HepG2 (cell line): Measurements from ENCODE around the gene UVSSA. TPM values are rescaled to one million over a fixed set of nuclear protein-coding genes. Genes with fewer than 3 reads are reported as not detected.

Experiments
- AKNA ChIP-seq: sonication (generic); formaldehyde crosslinking; IDR thresholded peaks from 2 replicates; pipeline ENCODE4 v1.4.0; 2020; ENCODE audit warnings: missing genetic modification reagents, borderline replicate concordance
- CEBPB ChIP-seq: IDR thresholded peaks from 2 replicates; pipeline ENCODE4 v1.6.1; 2011; ENCODE audit warnings: low read depth, low read length, improper control_type of control experiment, borderline replicate concordance
- DMAP1 ChIP-seq: IDR thresholded peaks from 2 replicates; pipeline ENCODE4 v1.6.1; 2016
- FOXA1 ChIP-seq, 2 experiments: fragments of 450-650 bp in 1 of 2; sonication (generic) in 1 of 2; formaldehyde crosslinking in 1 of 2; IDR thresholded peaks; 2 replicates each; pipeline versions ENCODE4 v1.4.0 to v1.6.1; 2016 to 2020; ENCODE audit warnings: missing genetic modification reagents in 1 of 2
- HDAC1 ChIP-seq: sonication (generic); formaldehyde crosslinking; IDR thresholded peaks from 2 replicates; pipeline ENCODE4 v1.5.1; 2020; ENCODE audit warnings: mild to moderate bottlenecking, missing genetic modification reagents
- HIC2 ChIP-seq: sonication (generic); formaldehyde crosslinking; IDR thresholded peaks from 2 replicates; pipeline ENCODE4 v1.9.0; 2022; ENCODE audit warnings: low read depth, missing genetic modification reagents
- MED13 ChIP-seq: sonication (generic); formaldehyde crosslinking; IDR thresholded peaks from 2 replicates; pipeline ENCODE4 v1.5.0; 2020; ENCODE audit warnings: missing genetic modification reagents
- MEIS1 ChIP-seq: sonication (generic); formaldehyde crosslinking; IDR thresholded peaks from 2 replicates; pipeline ENCODE4 v1.9.0; 2021; ENCODE audit warnings: mild to moderate bottlenecking, missing genetic modification reagents, moderate library complexity, borderline replicate concordance
- NR2F2 ChIP-seq: IDR thresholded peaks from 2 replicates; pipeline ENCODE4 v1.6.1; 2012; ENCODE audit warnings: low read depth, inconsistent platforms, borderline replicate concordance
- PBX2 ChIP-seq: IDR thresholded peaks from 2 replicates; pipeline ENCODE4 v1.6.1; 2016; ENCODE audit warnings: control low read depth
- RARA ChIP-seq: IDR thresholded peaks from 2 replicates; pipeline ENCODE4 v1.6.1; 2016; ENCODE audit warnings: missing genetic modification reagents, missing compliant biosample characterization
- SMAD3 ChIP-seq: sonication (generic); formaldehyde crosslinking; IDR thresholded peaks from 2 replicates; pipeline ENCODE4 v1.4.0; 2020; ENCODE audit warnings: missing genetic modification reagents
- XBP1 ChIP-seq: sonication (generic); formaldehyde crosslinking; IDR thresholded peaks from 2 replicates; pipeline ENCODE4 v1.5.0; 2020; ENCODE audit warnings: missing genetic modification reagents
- ZNF124 ChIP-seq: sonication (generic); formaldehyde crosslinking; IDR thresholded peaks from 2 replicates; pipeline ENCODE4 v1.4.0; 2020; ENCODE audit warnings: missing genetic modification reagents
- ZNF44 ChIP-seq: sonication (generic); formaldehyde crosslinking; IDR thresholded peaks from 2 replicates; pipeline ENCODE4 v1.5.1; 2020; ENCODE audit warnings: mild to moderate bottlenecking, missing genetic modification reagents
- ZNF790 ChIP-seq: sonication (generic); formaldehyde crosslinking; IDR thresholded peaks from 2 replicates; pipeline ENCODE4 v1.8.0; 2022; ENCODE audit warnings: missing genetic modification reagents, mild to moderate bottlenecking, borderline replicate concordance
- polyA plus RNA-seq, 8 experiments: library from polyadenylated mRNA; depleted of rRNA in 3 of 8; stranded (reverse) in 7 of 8; unstranded in 1 of 8; fragments of >200 nt; fragmentation: Illumina TruSeq in 4 of 8; extraction: Trizol in 4 of 8; gene quantifications; 2 replicates each; pipeline versions ENCODE4 v1.2.1 to v1.2.3, GENCODE V29; 2011 to 2016; ENCODE audit warnings: low read depth in 4 of 8, missing spikeins in 1 of 8, mixed read lengths in 1 of 8; ENCODE audit not compliant: insufficient read depth in 1 of 8
- total RNA-seq, 5 experiments: library from RNA; depleted of rRNA; stranded (reverse); fragments of >200 nt; fragmentation: Illumina TruSeq; extraction: Trizol; gene quantifications; 2 replicates each; pipeline ENCODE4 v1.2.3, GENCODE V29; 2016; ENCODE audit warnings: low read depth in 1 of 5
- TF ChIP-seq, protein P1 (sequence below): sonication (generic); formaldehyde crosslinking; IDR thresholded peaks from 2 replicates; pipeline ENCODE4 v1.9.0; 2021; ENCODE audit warnings: missing genetic modification reagents, borderline replicate concordance
- TF ChIP-seq, protein P2 (sequence below): sonication (generic); formaldehyde crosslinking; IDR thresholded peaks from 2 replicates; pipeline ENCODE4 v1.8.0; 2022; ENCODE audit warnings: mild to moderate bottlenecking, missing genetic modification reagents; ENCODE audit not compliant: insufficient replicate concordance

Gene UVSSA
- total and polyA plus RNA-seq, 2 of the 13 experiments (the other 11 are each of a cell fraction or from before 2014, with no cell fraction given): 4.6 to 8.4 TPM

DNA sequence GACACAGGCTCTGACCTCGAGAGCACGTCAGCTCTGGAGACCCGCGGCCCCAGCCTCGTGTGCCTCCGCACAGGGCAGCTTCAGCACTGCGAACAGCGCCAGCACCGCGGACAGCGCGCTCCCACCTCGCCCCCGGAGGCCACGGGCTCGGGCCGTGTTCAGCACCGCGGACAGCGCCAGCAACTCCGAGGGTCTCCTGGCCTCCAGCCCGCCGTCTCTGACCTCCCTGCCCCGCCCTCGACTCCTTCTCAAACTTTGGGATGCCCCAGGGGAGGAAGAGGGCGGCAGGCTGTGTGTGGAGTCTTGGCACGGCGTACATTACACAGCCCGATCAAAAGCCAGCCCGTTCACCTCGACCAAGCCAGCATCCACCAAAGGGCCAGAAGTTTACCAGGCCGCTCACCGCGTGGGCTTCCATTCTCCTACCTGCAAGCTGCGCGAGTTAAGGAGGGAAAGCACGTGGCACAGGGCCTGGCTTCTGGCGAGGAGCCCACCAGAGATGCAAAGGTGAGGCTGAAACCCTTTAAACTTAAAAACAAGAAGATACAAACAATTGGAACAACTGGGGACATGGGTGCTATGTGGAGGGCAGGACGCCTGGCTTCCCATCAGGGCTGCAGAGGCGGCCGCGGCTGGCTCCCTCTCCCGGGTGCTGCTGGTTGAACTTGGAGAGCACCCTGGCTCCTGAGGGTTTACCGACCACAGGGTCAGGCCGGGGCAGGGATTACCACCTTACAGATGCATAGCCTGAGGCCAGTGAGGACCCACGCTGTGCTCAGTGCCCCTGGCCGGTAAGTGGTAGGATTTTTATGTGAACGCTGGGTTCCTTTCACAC lies 63.7 kb downstream of the UVSSA start (continued):
- TF ChIP-seq ZNF44 (CRISPR knock-in tag) (peak; percentile 100), SMAD3 (peak; percentile 100), RARA (CRISPR knock-in tag) (peak; percentile 97), ZNF124 (peak; percentile 100), CEBPB (no peak), ZNF790 (CRISPR knock-in tag) (peak; percentile 100), DMAP1 (peak; percentile 95), NR2F2 (no peak), AKNA (CRISPR knock-in tag) (peak; percentile 100), HDAC1 (peak; percentile 99), PBX2 (CRISPR knock-in tag) (no peak), XBP1 (peak; percentile 99), HIC2 (CRISPR knock-in tag) (peak; percentile 96), MED13 (CRISPR knock-in tag) (peak; percentile 100), FOXA1 (IDR thresholded peaks at IDR 0.05) (no peak), FOXA1 (CRISPR knock-in tag; IDR thresholded peaks at IDR 0.05) (peak; percentile 90), MEIS1 (CRISPR knock-in tag) (peak; percentile 100)
- TF ChIP-seq, protein P1, sequence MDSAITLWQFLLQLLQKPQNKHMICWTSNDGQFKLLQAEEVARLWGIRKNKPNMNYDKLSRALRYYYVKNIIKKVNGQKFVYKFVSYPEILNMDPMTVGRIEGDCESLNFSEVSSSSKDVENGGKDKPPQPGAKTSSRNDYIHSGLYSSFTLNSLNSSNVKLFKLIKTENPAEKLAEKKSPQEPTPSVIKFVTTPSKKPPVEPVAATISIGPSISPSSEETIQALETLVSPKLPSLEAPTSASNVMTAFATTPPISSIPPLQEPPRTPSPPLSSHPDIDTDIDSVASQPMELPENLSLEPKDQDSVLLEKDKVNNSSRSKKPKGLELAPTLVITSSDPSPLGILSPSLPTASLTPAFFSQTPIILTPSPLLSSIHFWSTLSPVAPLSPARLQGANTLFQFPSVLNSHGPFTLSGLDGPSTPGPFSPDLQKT (CRISPR knock-in tag): peak; percentile 100; the same call in 1 of the 2 replicates
- TF ChIP-seq, protein P2, sequence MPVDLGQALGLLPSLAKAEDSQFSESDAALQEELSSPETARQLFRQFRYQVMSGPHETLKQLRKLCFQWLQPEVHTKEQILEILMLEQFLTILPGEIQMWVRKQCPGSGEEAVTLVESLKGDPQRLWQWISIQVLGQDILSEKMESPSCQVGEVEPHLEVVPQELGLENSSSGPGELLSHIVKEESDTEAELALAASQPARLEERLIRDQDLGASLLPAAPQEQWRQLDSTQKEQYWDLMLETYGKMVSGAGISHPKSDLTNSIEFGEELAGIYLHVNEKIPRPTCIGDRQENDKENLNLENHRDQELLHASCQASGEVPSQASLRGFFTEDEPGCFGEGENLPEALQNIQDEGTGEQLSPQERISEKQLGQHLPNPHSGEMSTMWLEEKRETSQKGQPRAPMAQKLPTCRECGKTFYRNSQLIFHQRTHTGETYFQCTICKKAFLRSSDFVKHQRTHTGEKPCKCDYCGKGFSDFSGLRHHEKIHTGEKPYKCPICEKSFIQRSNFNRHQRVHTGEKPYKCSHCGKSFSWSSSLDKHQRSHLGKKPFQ (CRISPR knock-in tag): peak; percentile 99
